SK-N-SH treated with all-trans-retinoic acid at 6 μM for 48 hours (cell line): ENCODE measurements around the gene SPACA6.
"Not testable (repeated sequence)": the region's sequence is repeated elsewhere in the genome, so short reads cannot be mapped to it uniquely, and the experiment has no call there.

Experiments
- ATAC-seq: fragments of 200-7000 bp; cut with Tn5 transposase; 3 replicates; pipeline ENCODE4 v1.9.1; 2020; ENCODE audit warnings: mild to moderate bottlenecking, moderate library complexity
- ARNTL ChIP-seq: fragments of 450-650 bp; formaldehyde crosslinking; IDR thresholded peaks from 2 replicates; pipeline ENCODE4 v1.5.0; 2020; ENCODE audit warnings: low read depth, mild to moderate bottlenecking, moderate library complexity, borderline replicate concordance
- CREB5 ChIP-seq: fragments of 250-450 bp; sonication (Bioruptor Pico); IDR thresholded peaks from 2 replicates; pipeline ENCODE4 v1.5.1; 2020; ENCODE audit warnings: low read depth, mild to moderate bottlenecking, moderate library complexity
- CSDC2 ChIP-seq: fragments of 250-450 bp; sonication (Bioruptor Pico); IDR thresholded peaks from 2 replicates; pipeline ENCODE4 v1.5.0; 2020; ENCODE audit warnings: mild to moderate bottlenecking, moderate library complexity
- CSRNP3 ChIP-seq: fragments of 250-450 bp; sonication (Bioruptor Pico); IDR thresholded peaks from 2 replicates; pipeline ENCODE4 v1.5.1; 2021; ENCODE audit warnings: mild to moderate bottlenecking, moderate library complexity
- ESRRG ChIP-seq: fragments of 250-450 bp; sonication (Bioruptor Pico); IDR thresholded peaks from 2 replicates; pipeline ENCODE4 v1.6.1; 2021; ENCODE audit warnings: mild to moderate bottlenecking
- GLIS3 ChIP-seq: fragments of 250-450 bp; sonication (Bioruptor Pico); IDR thresholded peaks from 2 replicates; pipeline ENCODE4 v1.5.0; 2020; ENCODE audit warnings: mild to moderate bottlenecking, moderate library complexity
- ISL1 ChIP-seq: fragments of 250-450 bp; sonication (Bioruptor Pico); IDR thresholded peaks from 2 replicates; pipeline ENCODE4 v2.1.2; 2022; ENCODE audit warnings: mild to moderate bottlenecking, moderate library complexity
- OSR1 ChIP-seq: fragments of 250-450 bp; sonication (Bioruptor Pico); IDR thresholded peaks from 2 replicates; pipeline ENCODE4 v1.8.0; 2022; ENCODE audit warnings: moderate library complexity, mild to moderate bottlenecking, inconsistent platforms
- PATZ1 ChIP-seq: fragments of 250-450 bp; sonication (Bioruptor Pico); IDR thresholded peaks from 2 replicates; pipeline ENCODE4 v1.8.0; 2020; ENCODE audit warnings: mild to moderate bottlenecking, moderate library complexity, borderline replicate concordance
- POU6F1 ChIP-seq: fragments of 250-450 bp; sonication (Bioruptor Pico); IDR thresholded peaks from 2 replicates; pipeline ENCODE4 v1.8.0; 2021; ENCODE audit warnings: low read depth, mild to moderate bottlenecking, moderate library complexity, borderline replicate concordance
- SNAI2 ChIP-seq: fragments of 250-450 bp; sonication (Bioruptor Pico); IDR thresholded peaks from 2 replicates; pipeline ENCODE4 v1.5.0; 2020; ENCODE audit warnings: mild to moderate bottlenecking, moderate library complexity
- TCF4 ChIP-seq: fragments of 250-450 bp; sonication (Bioruptor Pico); IDR thresholded peaks from 2 replicates; pipeline ENCODE4 v1.8.0; 2021; ENCODE audit warnings: mild to moderate bottlenecking, moderate library complexity, borderline replicate concordance
- TOX ChIP-seq: fragments of 250-450 bp; sonication (Bioruptor Pico); IDR thresholded peaks from 2 replicates; pipeline ENCODE4 v1.8.0; 2021; ENCODE audit warnings: mild to moderate bottlenecking, moderate library complexity, borderline replicate concordance
- TSHZ2 ChIP-seq: fragments of 250-450 bp; sonication (Bioruptor Pico); IDR thresholded peaks from 2 replicates; pipeline ENCODE4 v1.5.0; 2020; ENCODE audit warnings: mild to moderate bottlenecking, moderate library complexity
- ZC3H10 ChIP-seq: fragments of 250-450 bp; sonication (Bioruptor Pico); IDR thresholded peaks from 2 replicates; pipeline ENCODE4 v1.5.1; 2021; ENCODE audit warnings: mild to moderate bottlenecking, moderate library complexity
- ZFP3 ChIP-seq: fragments of 250-450 bp; sonication (Bioruptor Pico); IDR thresholded peaks from 2 replicates; pipeline ENCODE4 v1.5.0; 2020; ENCODE audit warnings: mild to moderate bottlenecking, moderate library complexity
- ZFP30 ChIP-seq: fragments of 450-650 bp; formaldehyde crosslinking; IDR thresholded peaks from 2 replicates; pipeline ENCODE4 v1.5.0; 2022; ENCODE audit warnings: mild to moderate bottlenecking, moderate library complexity
- ZNF565 ChIP-seq: fragments of 450-650 bp; formaldehyde crosslinking; conservative IDR thresholded peaks from 2 replicates; pipeline ENCODE4 v1.5.0; 2020; ENCODE audit warnings: low read depth, mild to moderate bottlenecking, moderate library complexity
- ZNF70 ChIP-seq: fragments of 450-650 bp; formaldehyde crosslinking; IDR thresholded peaks from 2 replicates; pipeline ENCODE4 v1.5.0; 2020; ENCODE audit warnings: mild to moderate bottlenecking, moderate library complexity
- ZNF8 ChIP-seq: fragments of 450-650 bp; formaldehyde crosslinking; IDR thresholded peaks from 2 replicates; pipeline ENCODE4 v1.5.0; 2020; ENCODE audit warnings: mild to moderate bottlenecking, moderate library complexity

The SPACA6 gene

GRCh38 chr19:51693260-51693659 is at the start of gene SPACA6:
Gene SPACA6 (plus strand): TSS chr19:51693330. CDS start chr19:51693527, 197 bp downstream.
- no peak for ATAC-seq
- TF ChIP-seq ARNTL (CRISPR knock-in tag) (no peak), SNAI2 (CRISPR knock-in tag) (no peak), GLIS3 (CRISPR knock-in tag) (no peak), TCF4 (CRISPR knock-in tag) (no peak), ESRRG (CRISPR knock-in tag) (no peak), ZNF565 (CRISPR knock-in tag) (no peak), POU6F1 (CRISPR knock-in tag) (no peak), ZFP30 (CRISPR knock-in tag) (no peak), ZC3H10 (CRISPR knock-in tag) (no peak), ZNF8 (CRISPR knock-in tag) (no peak), ISL1 (CRISPR knock-in tag) (no peak)

- TF ChIP-seq GLIS3 (CRISPR knock-in tag): no peak
- no peak for TF ChIP-seq ARNTL (CRISPR knock-in tag)
- no peak for TF ChIP-seq CSDC2
- no peak for TF ChIP-seq ISL1 (CRISPR knock-in tag)
- no peak for ATAC-seq
These were observed 48.4 kb upstream of the SPACA6 start for GRCh38 chr19:51644636-51645271.

- not testable (repeated sequence) for ATAC-seq
These were observed 46.4 kb upstream of the SPACA6 start, which contains the start of gene SIGLEC14 for GRCh38 chr19:51646730-51647129. Gene SIGLEC14 (minus strand): TSS chr19:51646825. CDS start chr19:51646759, 66 bp downstream.

- ATAC-seq: no peak
These were observed 45.8 kb upstream of the SPACA6 start for GRCh38 chr19:51647318-51647717.

More at GRCh38 chr19:51647318-51647717, 45.8 kb upstream of the SPACA6 start:
- TF ChIP-seq POU6F1 (CRISPR knock-in tag) (no peak), OSR1 (CRISPR knock-in tag) (no peak), TOX (CRISPR knock-in tag) (no peak), CSRNP3 (CRISPR knock-in tag) (no peak), ZFP3 (no peak), ESRRG (CRISPR knock-in tag) (no peak), ZC3H10 (CRISPR knock-in tag) (no peak), CSDC2 (no peak), PATZ1 (CRISPR knock-in tag) (no peak), ISL1 (CRISPR knock-in tag) (no peak), TSHZ2 (CRISPR knock-in tag) (no peak), ZNF8 (CRISPR knock-in tag) (no peak), ZFP30 (CRISPR knock-in tag) (no peak), CREB5 (CRISPR knock-in tag) (no peak), SNAI2 (CRISPR knock-in tag) (no peak), ZNF70 (CRISPR knock-in tag) (no peak)
